ENCODE results near the gene BCAT1. TPM values are rescaled to one million over a fixed set of nuclear protein-coding genes. Genes with fewer than 3 reads are reported as not detected.

BCAT1 gene
- total RNA-seq, 1 donor from 2014 or later: 5.8 TPM

- ATAC-seq (no peak), DNase-seq (ENCODE audit: missing footprints) (peak; percentile 46)
- intact Hi-C loops (cut with DNase I): no loop called here
These were observed 145.3 kb downstream of the BCAT1 start for GRCh38 chr12:24803430-24804245.

DNA sequence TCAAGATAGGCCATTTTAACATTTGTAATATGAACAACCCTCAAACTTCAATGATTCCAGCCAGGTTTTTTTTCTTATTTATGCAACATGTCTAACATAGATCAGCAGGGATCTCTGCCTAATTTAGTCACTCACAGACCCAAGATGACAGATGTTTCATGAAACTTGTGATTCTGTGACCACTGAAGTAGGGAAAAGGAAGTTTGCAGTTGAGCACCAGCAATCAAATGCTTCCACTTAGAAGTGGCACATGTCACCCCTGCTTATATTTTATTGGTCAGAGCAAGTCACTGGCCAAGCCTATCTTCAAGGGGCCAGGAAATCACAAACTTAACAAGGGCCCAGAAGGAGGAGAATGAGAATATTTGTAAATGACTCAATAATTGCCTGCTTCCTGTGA lies 150.6 kb downstream of the BCAT1 start:
- DNase-seq (ENCODE audit: missing footprints): no peak
- intact Hi-C loops (cut with DNase I): no loop called here
- no peak for ATAC-seq

- intact Hi-C loops (cut with DNase I): no loop called here
- DNase-seq (ENCODE audit: missing footprints) (no peak), ATAC-seq (no peak)
These were observed 151.0 kb downstream of the BCAT1 start for GRCh38 chr12:24797901-24798300.

- no peak for DNase-seq (ENCODE audit: missing footprints)
- intact Hi-C loops (cut with DNase I): no loop called here
These were observed 152.0 kb downstream of the BCAT1 start for GRCh38 chr12:24796876-24797275.

DNA sequence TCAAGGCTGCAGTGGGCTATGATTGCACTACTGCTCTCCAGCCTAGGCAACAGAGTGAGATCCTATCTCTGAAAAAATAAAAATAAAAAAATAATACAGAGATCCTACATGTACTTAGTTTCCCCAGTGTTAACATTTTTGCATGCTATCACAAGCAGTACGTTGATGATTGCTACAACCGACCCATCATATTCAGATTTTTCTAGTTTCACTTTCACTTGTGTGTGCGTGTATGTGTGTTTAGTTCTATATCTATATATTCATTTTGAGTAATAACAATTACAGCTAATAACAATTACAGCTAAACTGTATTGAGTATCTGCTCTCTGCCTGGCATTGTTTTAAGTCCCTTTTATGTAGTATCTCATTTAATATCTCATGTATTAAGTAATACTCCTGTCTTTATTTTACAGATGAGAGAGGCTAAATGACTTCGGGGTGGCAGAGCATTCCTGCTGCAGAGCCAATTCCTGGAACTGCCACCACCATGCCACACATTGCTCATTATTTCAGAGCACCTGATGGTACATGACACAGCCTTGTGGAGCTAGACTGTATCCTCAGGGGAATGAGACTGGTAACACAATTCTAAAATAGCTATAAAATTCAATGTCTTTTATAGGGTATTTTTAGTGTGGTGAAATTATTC lies 153.1 kb downstream of the BCAT1 start:
- intact Hi-C loops (cut with DNase I): no loop called here
- ATAC-seq (no peak), DNase-seq (ENCODE audit: missing footprints) (no peak)

More at GRCh38 chr12:24796876-24797275, 152.0 kb downstream of the BCAT1 start:
- ATAC-seq: no peak

DNA sequence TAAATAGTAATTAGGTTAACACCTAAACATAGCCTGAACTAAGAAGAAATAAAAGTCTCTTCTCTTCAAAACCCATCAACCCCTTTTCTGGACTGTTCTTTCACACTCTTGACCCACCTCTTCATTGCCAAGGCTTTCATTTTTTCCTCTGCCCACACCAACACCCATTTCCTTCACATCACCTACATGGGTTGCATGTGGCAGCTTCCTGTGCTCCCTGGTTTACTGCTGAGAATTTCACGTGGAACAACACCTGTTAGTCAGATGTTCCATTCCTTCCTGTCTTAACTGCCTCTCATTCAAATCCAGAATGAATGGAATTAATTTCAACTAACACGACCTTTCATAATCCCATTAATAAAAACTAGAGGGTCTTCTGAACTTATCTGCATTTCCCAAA lies 157.3 kb downstream of the BCAT1 start:
- no peak for ATAC-seq
- DNase-seq (ENCODE audit: missing footprints): no peak
- intact Hi-C loops (cut with DNase I): no loop called here

DNA sequence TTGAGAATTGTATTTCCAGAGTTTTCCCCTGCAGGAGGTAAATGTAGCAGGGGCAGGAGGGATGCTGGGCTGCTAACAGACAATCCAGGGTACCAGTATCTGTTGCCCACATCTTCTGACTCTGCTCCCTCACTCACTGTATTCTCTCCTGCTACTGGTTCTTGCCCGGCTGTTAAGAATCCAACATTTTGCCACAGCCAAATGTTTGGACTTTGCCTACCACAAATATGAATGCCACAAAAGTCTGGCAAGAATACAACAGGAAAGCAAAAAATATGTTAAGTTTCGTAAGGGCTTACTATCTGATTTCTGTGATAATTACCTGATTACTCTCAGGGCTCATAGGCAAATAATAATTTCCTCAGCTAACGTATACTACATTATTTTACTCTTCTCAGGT lies 160.0 kb downstream of the BCAT1 start:
- intact Hi-C loops (cut with DNase I): no loop called here
- DNase-seq (ENCODE audit: missing footprints) (no peak), ATAC-seq (no peak)

GRCh38 chr12:24780697-24781368 lies 168.1 kb downstream of the BCAT1 start:
- ATAC-seq: no peak
- intact Hi-C loops (cut with DNase I): no loop called here
- no peak for DNase-seq (ENCODE audit: missing footprints)

DNA sequence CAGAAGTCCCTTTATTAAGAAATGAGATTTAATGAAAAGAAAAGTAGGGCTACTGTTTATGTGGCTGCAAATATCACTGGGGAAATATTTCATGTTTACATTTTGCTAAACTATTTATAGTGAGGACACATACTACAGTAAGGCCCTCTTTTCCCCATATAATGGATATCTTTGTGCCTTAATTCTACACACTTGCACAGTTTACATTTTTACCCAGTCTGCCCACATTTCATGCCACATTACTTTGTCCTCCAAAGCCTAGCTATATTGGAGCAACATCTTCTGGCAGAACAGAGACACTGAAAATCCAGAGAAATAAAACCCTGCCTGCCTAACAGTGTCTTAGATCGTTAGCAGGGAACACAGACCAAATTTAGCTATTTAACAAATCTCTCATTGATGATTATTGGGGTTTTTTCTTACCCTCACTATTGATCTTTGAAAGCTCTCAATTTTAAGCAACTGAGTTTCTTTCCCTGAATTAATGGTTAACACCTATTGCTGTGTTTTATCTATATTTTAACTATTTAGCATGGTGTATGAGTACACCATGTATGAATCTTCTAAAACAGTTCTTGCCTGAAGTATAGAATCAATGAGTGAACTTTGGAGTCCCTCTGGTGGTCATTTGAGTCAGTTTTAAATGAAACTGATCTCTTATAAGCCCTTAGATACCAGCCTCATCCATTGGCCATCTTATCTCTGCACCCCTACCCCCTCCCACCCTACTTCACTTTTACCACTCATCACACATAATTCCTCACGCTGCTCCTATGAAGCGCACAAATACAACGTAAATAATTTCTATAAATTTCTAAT lies 170.2 kb downstream of the BCAT1 start:
- intact Hi-C loops (cut with DNase I): no loop called here
- DNase-seq (ENCODE audit: missing footprints) (no peak), ATAC-seq (no peak)

- no peak for DNase-seq (ENCODE audit: missing footprints)
- intact Hi-C loops (cut with DNase I): no loop called here
- no peak for ATAC-seq
These were observed 171.5 kb downstream of the BCAT1 start for GRCh38 chr12:24777359-24777758.

- intact Hi-C loops (cut with DNase I): no loop called here
- DNase-seq (ENCODE audit: missing footprints) (no peak), ATAC-seq (no peak)
These were observed 172.0 kb downstream of the BCAT1 start for GRCh38 chr12:24776861-24777260.

DNA sequence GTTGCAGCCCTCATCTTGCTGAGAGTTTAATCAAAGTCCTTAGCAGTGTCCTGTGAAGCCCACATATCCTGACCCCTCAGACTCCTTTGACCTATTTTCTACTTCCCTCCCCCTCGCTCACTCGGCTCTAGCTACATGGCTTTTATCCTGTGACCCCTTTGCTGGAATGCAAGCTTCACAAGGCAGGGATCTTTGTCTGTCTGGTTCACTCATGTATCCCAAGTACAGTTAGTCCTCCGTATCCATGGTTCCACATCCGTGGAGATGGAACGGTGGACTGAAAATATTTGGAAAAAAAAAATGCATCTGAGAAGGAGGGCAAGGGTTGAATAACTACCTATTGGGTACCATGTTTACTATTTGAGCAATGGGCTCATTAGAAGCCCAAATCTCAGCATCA lies 173.8 kb downstream of the BCAT1 start:
- ATAC-seq: no peak
- DNase-seq (ENCODE audit: missing footprints): no peak
- intact Hi-C loops (cut with DNase I): no loop called here

- ATAC-seq (no peak), DNase-seq (ENCODE audit: missing footprints) (no peak)
- intact Hi-C loops (cut with DNase I): no loop called here
These were observed 174.9 kb downstream of the BCAT1 start for GRCh38 chr12:24773996-24774395.

DNA sequence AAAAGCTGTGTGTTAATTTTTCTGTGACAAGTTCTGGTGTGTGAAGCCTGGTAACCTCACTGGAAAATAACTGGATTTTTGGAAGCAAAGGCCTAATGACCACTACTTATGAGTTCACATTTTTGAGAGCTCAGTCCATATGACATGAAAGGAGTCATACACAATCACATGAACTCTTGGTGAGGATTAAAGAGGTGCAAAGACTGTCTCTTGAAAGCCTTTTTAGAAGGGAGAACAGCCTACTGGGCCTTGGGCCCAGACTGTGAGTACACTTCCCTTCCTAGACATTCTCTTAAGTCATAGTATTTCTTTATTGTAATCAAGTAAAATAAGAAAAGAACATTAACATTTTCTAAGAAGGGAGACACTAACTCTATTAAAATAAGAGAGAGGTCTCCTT lies 176.1 kb downstream of the BCAT1 start:
- ATAC-seq: no peak
- intact Hi-C loops (cut with DNase I): no loop called here
- DNase-seq (ENCODE audit: missing footprints): no peak

DNA sequence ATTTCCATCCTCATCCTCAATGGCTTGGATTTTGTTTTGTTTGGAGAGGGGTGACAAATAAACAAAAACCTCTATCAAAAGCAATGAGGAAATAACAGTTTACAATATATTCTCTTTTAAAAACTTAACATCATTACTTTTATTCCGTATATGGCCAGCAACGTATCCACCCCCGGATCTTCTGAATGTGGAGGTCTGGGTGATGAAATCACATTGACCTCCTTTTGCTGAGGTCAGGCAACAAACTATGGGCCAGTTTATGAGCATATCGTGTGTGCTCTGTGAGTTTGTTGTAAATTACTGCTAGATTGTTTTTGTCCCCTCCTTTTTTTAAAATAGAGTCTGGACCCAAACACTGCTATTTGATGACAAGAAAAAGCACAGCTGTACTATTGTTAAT lies 178.1 kb downstream of the BCAT1 start:
- DNase-seq (ENCODE audit: missing footprints): no peak
- no peak for ATAC-seq
- intact Hi-C loops (cut with DNase I): no loop called here

DNA sequence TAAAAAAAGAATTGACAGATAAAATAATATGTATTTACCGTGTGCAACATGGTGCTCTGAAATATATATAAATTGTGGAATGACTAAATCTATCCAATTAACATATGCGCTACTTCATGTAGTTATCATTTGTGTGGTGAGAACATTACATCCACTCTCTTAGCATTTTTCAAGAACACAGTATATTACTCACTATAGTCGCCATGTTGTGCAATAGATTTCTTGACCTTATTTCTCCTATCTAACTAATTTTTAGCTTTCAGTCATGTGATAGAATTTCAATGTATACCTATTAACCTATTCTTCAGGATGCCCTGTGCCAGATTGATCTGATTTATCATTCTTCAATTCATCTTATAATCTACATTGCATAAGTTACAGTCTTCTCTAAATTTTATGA lies 178.6 kb downstream of the BCAT1 start:
- DNase-seq (ENCODE audit: missing footprints) (no peak), ATAC-seq (no peak)
- intact Hi-C loops (cut with DNase I): no loop called here

- intact Hi-C loops (cut with DNase I): no loop called here
- DNase-seq (ENCODE audit: missing footprints) (no peak), ATAC-seq (no peak)
These were observed 179.2 kb downstream of the BCAT1 start for GRCh38 chr12:24769682-24770081.

DNA sequence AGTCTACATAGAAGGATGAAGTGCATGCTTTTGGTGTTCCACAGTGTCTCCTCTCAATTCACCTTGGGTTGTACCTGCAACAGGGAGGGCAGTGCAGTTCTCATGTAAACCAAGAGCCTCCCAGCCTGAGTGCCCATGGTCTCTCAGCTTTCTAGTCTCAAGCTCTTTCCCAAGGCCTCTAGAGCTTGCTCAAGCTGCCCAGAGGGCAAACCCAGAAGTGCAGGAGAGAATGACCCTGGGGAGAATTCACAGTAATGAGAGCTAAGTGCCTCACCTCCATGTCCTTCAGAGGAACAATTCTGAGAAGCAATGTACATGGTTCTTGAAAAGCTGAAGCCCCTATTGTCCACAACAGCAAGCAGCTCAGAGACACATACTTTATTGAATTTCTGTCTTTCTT lies 180.5 kb downstream of the BCAT1 start:
- DNase-seq (ENCODE audit: missing footprints) (no peak), ATAC-seq (no peak)
- intact Hi-C loops (cut with DNase I): no loop called here

DNA sequence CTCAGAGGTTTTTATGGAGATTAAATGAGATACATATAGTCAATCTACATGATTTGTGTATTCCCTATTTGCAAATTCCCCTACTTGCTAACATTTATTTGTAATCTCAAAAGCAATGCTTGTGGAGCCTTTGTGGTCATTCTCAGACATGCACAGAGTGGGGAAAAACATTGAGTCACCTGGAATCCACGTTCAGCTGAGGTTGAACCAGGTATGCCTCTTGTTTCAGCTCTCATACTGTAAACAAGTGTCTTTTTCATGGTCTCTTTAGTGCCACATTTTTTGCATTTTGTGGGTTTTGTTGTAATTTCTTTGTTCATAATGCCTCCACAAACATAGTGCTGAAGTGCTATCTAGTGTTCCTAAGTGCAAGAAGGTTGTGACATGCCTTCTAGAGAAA lies 181.9 kb downstream of the BCAT1 start:
- intact Hi-C loops (cut with DNase I): no loop called here
- DNase-seq (ENCODE audit: missing footprints) (no peak), ATAC-seq (no peak)

All from Right ventricle myocardium inferior (tissue), 1 donor.